Natural killer cell treated with Interleukin-12 subunit alpha and Interleukin-12 subunit beta and Interleukin-15 and Interleukin-18, amount 100 ng/mL, for 72 hours (primary cell): ENCODE results near the gene ZNF787. TPM values are rescaled to one million over a fixed set of nuclear protein-coding genes. Genes with fewer than 3 reads are reported as not detected.
"Not testable (repeated sequence)": the region's sequence is repeated elsewhere in the genome, so short reads cannot be mapped to it uniquely, and the experiment has no call there.

ENCODE experiments used
- ATAC-seq, 2 donors: fragments of 150-1000 bp; cut with Tn5 transposase in 1 of 2; sonication (Bioruptor Pico), chemical (Tn5 transposase) in 1 of 2; 2 replicates each; pipeline ENCODE4 v1.10.0; 2021
- DNase-seq: peaks from one replicate; pipeline ENCODE4 v3.0.0; 2022; ENCODE audit warnings: low spot score
- H3K27ac Mint-ChIP-seq, 2 donors: 1 replicate in 1 of 2; 2 replicates in 1 of 2; pipeline ENCODE4 v1.8.0; 2022; ENCODE audit warnings: mixed read lengths in 2 of 2, mild to moderate bottlenecking in 1 of 2, moderate library complexity in 1 of 2
- H3K27me3 Mint-ChIP-seq, 2 donors: 1 replicate in 1 of 2; 2 replicates in 1 of 2; pipeline ENCODE4 v1.8.0; 2022; ENCODE audit warnings: mixed read lengths in 2 of 2
- H3K36me3 Mint-ChIP-seq: one replicate; pipeline ENCODE4 v1.8.0; 2022; ENCODE audit warnings: mixed read lengths
- H3K4me1 Mint-ChIP-seq, 2 donors: 1 replicate in 1 of 2; 2 replicates in 1 of 2; pipeline ENCODE4 v1.8.0; 2022; ENCODE audit warnings: low read depth in 2 of 2, mixed read lengths in 2 of 2, mild to moderate bottlenecking in 1 of 2
- H3K4me3 Mint-ChIP-seq: one replicate; pipeline ENCODE4 v1.8.0; 2022; ENCODE audit warnings: mixed read lengths
- H3K9me3 Mint-ChIP-seq: 2 replicates; pipeline ENCODE4 v1.8.0; 2022; ENCODE audit warnings: mixed read lengths
- total RNA-seq, 2 donors: library from RNA; stranded (reverse); gene quantifications; one replicate each; pipeline ENCODE4 v1.2.3, GENCODE V29; 2022

The ZNF787 gene
- total RNA-seq, 2 donors from 2014 or later: 39.2 to 60.6 TPM

DNA sequence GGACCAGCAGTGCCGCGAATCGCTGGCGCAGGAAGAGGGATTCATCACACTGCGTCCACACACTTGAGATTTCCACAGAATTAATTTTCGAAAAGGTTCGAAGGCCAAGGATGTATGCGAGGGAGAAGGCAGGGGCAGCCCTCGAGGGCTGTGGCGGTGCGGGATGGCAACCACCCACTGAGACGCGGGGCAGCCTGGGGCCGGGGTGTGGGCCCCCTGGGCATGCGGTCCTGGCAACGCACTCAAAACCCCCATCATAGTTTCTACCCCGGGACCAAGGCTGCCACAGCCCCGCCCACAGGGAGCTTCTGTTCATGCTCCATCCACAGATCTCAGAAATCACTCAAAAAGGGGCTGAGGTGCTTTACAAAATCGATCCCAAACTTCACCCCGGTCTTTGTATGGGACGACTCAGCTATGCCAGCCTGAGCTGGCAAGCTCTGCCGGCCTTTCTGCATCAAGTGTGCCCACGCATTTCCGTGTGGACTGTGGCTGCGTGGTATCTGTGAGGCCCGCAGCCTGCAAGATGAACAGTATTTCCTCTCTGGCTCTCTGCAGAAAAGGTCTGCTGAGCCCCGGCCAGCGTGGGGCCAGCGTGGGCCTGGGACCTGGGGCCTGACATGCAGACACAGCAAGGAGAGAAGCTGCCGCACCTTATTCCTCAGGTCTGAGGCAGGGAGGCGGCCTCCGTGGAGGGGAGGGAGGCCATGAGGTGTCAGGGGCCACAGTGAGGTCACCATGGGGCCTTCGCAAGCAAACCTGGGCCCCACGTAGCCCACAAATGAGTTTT, 19.2 kb downstream of the ZNF787 start:
- H3K4me3 Mint-ChIP-seq: no peak overlapping the region

GRCh38 chr19:56101095-56101494, 20.0 kb downstream of the ZNF787 start:
- ATAC-seq (no peak), DNase-seq (no peak)
- Mint-ChIP-seq H3K4me1 (peaks cover 2 to 15% of the 10 kb centered on the region in 2 donors), H3K27me3 (no peaks in the 10 kb centered on the region), H3K9me3 (no peaks in the 10 kb centered on the region), H3K36me3 (peaks cover 4% of the 10 kb centered on the region), H3K4me3 (no peak overlapping the region), H3K27ac (no peak overlapping the region)

More for the DNA sequence above, 19.2 kb downstream of the ZNF787 start:
- Mint-ChIP-seq H3K4me1 (peaks cover 7 to 23% of the 10 kb centered on the region in 2 donors), H3K36me3 (peaks cover 4% of the 10 kb centered on the region), H3K9me3 (no peaks in the 10 kb centered on the region), H3K27ac (no peak overlapping the region), H3K27me3 (no peaks in the 10 kb centered on the region)
- DNase-seq: no peak
- ATAC-seq: no peak

DNA sequence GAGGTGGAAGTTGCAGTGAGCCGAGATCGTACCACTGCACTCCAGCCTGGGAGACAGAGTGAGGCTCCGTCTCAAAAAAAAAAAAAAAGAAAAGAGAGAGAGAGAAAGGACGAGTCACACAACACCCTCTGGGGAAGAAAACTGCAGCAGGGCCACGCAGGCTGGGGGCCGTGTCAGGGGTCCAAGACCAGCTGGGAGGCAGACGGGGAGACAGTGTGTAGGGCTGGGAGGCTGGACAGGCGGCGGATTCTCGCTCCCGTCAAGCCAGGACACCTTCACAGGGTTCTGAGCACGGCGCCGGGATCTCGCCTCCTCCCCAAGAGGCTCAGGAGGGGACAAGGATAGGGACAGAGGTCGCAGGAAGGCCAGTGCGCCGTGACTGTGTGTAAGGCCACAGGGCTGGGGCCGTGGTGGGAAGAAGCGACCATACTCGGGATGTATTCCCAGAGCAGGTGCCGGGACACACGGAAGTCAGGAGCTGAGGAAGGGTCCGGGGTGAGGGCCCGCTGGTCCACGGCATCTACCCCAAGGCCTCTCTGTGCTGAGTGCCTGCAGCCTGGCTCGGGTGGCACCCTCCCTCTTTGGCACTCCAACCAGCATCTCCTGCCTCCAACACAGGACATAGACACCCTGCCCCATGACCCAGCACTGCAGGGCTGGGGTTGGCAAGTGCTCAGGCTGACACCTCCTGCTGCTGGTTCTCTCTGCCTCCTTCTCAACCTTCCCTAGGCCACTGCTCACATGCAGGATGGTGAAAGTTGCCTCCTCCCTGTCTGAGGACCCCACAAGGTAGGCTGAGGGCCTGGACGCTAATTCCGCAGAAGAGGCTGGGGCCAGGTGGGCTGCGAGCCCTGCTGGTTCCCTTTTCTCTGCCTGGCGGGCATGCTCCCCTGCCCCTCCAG, 21.2 kb downstream of the ZNF787 start:
- DNase-seq (peak; percentile 58), ATAC-seq (no peak)
- H3K9me3 Mint-ChIP-seq: no peaks in the 10 kb centered on the region
- peaks cover 0 to 12% of the 10 kb centered on the region in 2 donors for H3K4me1 Mint-ChIP-seq
- H3K27ac Mint-ChIP-seq: peak overlapping the region in 1 of 2 donors; percentile 27
- no peak overlapping the region for H3K4me3 Mint-ChIP-seq
- H3K36me3 Mint-ChIP-seq: peaks cover 4% of the 10 kb centered on the region
- no peaks in the 10 kb centered on the region for H3K27me3 Mint-ChIP-seq

GRCh38 chr19:56098731-56099568, 22.1 kb downstream of the ZNF787 start:
- Mint-ChIP-seq H3K9me3 (no peaks in the 10 kb centered on the region), H3K4me3 (no peak overlapping the region), H3K4me1 (peaks cover 0 to 11% of the 10 kb centered on the region in 2 donors), H3K36me3 (peaks cover 4% of the 10 kb centered on the region), H3K27ac (peak overlapping the region in 1 of 2 donors; percentile 27), H3K27me3 (no peaks in the 10 kb centered on the region)
- DNase-seq (peak; percentile 53), ATAC-seq (no peak)

DNA sequence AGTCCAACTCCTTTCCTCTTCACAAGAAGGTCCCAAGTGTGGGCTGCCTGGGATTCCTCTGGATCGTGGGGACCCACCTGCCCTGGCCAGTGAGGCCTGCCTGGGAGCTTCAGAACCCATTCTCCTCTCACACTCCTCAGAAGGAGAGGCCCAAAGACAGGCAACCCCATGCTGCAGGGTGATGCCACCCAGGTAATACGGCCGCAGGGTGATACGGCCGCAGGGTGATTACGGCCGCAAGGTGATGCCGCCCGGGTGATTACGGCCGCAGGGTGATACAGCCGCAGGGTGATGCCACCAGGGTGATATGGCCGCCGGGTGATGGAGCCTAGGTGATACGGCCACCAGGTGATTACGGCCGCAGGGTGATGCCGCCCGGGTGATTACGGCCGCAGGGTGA, 22.9 kb downstream of the ZNF787 start:
- H3K27me3 Mint-ChIP-seq, H3K36me3 Mint-ChIP-seq, H3K27ac Mint-ChIP-seq, H3K9me3 Mint-ChIP-seq, H3K4me3 Mint-ChIP-seq, ATAC-seq: not testable (repeated sequence)
- peaks cover 0 to 16% of the 10 kb centered on the region in 2 donors for H3K4me1 Mint-ChIP-seq
- peak; percentile 37 for DNase-seq

GRCh38 chr19:56097776-56098175, 23.3 kb downstream of the ZNF787 start:
- Mint-ChIP-seq H3K36me3 (peaks cover 4% of the 10 kb centered on the region), H3K4me1 (peaks cover 3 to 19% of the 10 kb centered on the region in 2 donors), H3K9me3 (no peaks in the 10 kb centered on the region), H3K4me3 (no peak overlapping the region), H3K27ac (no peak overlapping the region), H3K27me3 (no peaks in the 10 kb centered on the region)
- no peak for ATAC-seq
- DNase-seq: peak; percentile 51

DNA sequence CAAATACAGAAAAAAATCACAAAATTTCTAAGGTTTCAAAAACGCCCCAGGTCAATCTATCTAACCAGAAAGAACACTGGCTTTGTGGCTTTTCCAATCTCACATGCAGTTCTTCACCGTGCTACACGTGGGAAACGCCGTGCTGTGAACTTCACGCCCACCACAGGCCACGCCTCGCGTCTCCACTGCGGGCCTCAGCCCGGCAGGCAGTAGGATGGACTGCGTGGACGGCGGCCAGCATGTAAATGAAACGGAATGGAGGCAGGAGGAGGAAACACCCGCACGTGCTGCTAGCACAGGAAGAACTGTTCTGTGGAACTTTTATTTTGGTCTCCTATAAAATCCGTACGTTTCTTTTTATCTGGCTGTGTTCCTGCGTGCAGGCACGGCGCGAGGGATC, 23.8 kb downstream of the ZNF787 start:
- H3K36me3 Mint-ChIP-seq: peaks cover 4% of the 10 kb centered on the region
- no peak overlapping the region for H3K27ac Mint-ChIP-seq

GRCh38 chr19:56096665-56097064, 24.4 kb downstream of the ZNF787 start:
- Mint-ChIP-seq H3K27ac (no peak overlapping the region), H3K9me3 (no peaks in the 10 kb centered on the region), H3K27me3 (no peaks in the 10 kb centered on the region), H3K4me3 (no peak overlapping the region), H3K36me3 (peaks cover 4% of the 10 kb centered on the region), H3K4me1 (peaks cover 7 to 18% of the 10 kb centered on the region in 2 donors)
- no peak for DNase-seq
- ATAC-seq: no peak

More for the DNA sequence above, 23.8 kb downstream of the ZNF787 start:
- H3K4me3 Mint-ChIP-seq: no peak overlapping the region
- DNase-seq: peak; percentile 31
- H3K9me3 Mint-ChIP-seq: no peaks in the 10 kb centered on the region
- no peaks in the 10 kb centered on the region for H3K27me3 Mint-ChIP-seq
- peaks cover 7 to 20% of the 10 kb centered on the region in 2 donors for H3K4me1 Mint-ChIP-seq
- no peak for ATAC-seq

- H3K4me1 Mint-ChIP-seq: peaks cover 13 to 25% of the 10 kb centered on the region in 2 donors
- no peak overlapping the region for H3K4me3 Mint-ChIP-seq
- no peaks in the 10 kb centered on the region for H3K27me3 Mint-ChIP-seq
- no peaks in the 10 kb centered on the region for H3K36me3 Mint-ChIP-seq
- H3K9me3 Mint-ChIP-seq: no peaks in the 10 kb centered on the region
- ATAC-seq: no peak
- H3K27ac Mint-ChIP-seq: no peak overlapping the region
- DNase-seq: no peak
Measured at GRCh38 chr19:56094449-56094848, 26.6 kb downstream of the ZNF787 start.

DNA sequence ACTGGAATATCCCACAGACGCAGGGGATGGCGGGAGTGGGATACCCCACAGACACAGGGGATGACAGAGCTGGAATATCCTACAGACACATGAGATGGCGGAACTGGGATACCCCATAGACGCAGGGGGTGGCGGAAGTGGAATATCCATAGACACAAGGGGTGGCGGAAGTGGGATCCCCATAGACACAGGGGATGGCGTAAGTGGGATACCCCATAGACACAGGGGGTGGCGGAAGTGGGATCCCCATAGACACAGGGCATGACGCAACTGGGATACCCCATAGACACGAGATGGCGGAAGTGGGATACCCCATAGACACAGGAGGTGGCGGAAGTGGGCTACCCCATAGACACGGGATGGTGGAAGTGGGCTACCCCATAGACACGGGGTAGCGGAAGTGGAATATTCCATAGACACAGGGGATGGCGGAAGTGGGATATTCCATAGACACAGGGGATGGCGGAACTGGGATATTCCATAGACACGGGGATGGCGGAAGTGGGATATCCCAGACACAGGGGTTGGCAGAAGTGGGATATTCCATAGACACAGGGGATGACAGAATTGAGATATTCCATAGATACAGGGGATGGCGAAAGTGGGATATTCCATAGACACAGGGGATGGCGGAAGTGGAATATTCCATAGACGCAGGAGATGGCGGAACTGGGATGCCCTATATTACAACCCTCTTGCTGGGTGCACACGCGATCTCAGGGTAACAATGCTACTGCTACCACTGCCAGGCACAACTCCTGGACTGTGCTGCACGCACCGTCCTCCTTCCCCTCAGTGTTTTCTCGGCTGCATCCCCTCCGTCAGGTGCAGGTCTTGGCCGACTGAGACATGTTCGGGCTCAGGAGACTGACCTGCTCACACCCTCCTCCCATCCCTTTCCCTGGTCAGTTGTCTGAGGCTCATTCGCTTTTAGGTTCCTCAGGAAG, 28.1 kb downstream of the ZNF787 start:
- H3K27me3 Mint-ChIP-seq: no peaks in the 10 kb centered on the region
- DNase-seq: no peak
- H3K27ac Mint-ChIP-seq: no peak overlapping the region
- ATAC-seq: no peak
- H3K36me3 Mint-ChIP-seq: no peaks in the 10 kb centered on the region
- peaks cover 13 to 25% of the 10 kb centered on the region in 2 donors for H3K4me1 Mint-ChIP-seq
- H3K9me3 Mint-ChIP-seq: no peaks in the 10 kb centered on the region
- H3K4me3 Mint-ChIP-seq: no peak overlapping the region

DNA sequence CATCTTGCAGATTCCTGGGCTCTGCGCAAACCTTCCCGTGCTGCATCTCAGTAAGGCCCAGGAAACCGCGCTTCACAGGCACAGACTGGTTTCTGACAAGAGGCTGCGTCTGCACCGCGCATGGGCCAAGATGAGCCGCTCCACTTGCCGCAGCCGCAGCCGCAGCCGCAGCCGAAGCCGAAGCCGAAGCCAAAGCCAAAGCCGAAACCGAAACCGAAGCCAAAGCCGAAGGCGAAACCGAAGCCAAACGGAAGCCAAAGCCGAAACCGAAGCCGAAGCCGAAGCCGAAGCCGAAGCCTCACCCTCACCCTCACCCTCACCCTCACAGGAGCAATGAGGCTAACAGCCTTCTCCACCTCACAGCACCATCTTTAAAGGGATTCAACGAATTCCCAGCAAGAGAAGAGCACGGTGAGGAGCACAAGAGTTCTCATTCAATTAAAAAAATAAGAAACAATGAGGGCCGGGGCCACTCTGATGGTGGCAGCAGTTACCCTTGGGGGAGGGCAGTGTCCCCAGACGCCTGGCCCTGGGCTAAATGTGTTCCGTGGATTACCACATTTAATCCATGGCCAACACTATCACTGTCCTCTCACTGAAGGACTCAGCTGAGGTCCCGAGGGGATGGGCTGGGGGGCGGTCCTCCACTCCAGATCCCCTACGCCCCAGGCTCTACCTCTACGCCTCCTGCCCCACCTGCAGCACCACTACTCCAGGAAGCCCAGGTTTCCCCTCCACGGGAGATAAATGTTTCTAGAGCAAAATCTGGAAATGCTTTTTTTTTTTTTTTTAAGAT, 29.1 kb downstream of the ZNF787 start:
- H3K36me3 Mint-ChIP-seq: no peaks in the 10 kb centered on the region

DNA sequence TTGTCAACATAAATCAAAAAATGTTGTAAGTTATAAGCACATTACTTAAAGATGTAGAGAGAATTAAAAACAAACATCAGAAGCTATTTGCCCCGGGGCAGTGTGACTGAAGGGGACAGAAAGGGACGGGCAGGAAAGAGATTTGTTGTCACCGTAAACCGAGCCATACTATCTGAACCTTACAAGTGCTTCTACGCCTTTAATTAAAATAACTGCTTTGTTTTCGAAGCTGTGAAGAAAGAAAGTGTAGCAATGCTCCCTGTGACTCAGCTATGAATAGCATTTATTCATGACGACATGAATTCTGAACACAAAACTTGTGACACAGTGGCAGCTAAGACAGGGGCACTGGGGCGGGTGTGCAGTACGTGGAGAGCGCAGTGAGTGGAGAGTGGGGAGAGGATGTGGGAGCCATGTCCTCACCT, 30.0 kb downstream of the ZNF787 start:
- H3K27me3 Mint-ChIP-seq: no peaks in the 10 kb centered on the region
- no peaks in the 10 kb centered on the region for H3K9me3 Mint-ChIP-seq
- ATAC-seq (no peak), DNase-seq (no peak)
- H3K36me3 Mint-ChIP-seq: no peaks in the 10 kb centered on the region
- H3K4me3 Mint-ChIP-seq: no peak overlapping the region
- peaks cover 13 to 27% of the 10 kb centered on the region in 2 donors for H3K4me1 Mint-ChIP-seq
- H3K27ac Mint-ChIP-seq: no peak overlapping the region

More for the DNA sequence above, 29.1 kb downstream of the ZNF787 start:
- no peaks in the 10 kb centered on the region for H3K27me3 Mint-ChIP-seq
- no peak overlapping the region for H3K27ac Mint-ChIP-seq
- no peak overlapping the region for H3K4me3 Mint-ChIP-seq
- DNase-seq (no peak), ATAC-seq (no peak)
- H3K4me1 Mint-ChIP-seq: peaks cover 13 to 25% of the 10 kb centered on the region in 2 donors
- no peaks in the 10 kb centered on the region for H3K9me3 Mint-ChIP-seq
